IMR-90 (cell line): Measurements from ENCODE around the gene SCD. TPM values are rescaled to one million over a fixed set of nuclear protein-coding genes. Genes with fewer than 3 reads are reported as not detected.
A peak's percentile ranks its signal among the peaks of the same experiment; 100 is the strongest.

Experiments used
- ATAC-seq: fragments of 200-7000 bp; cut with Tn5 transposase; 2 replicates; pipeline ENCODE4 v1.9.1; 2020; ENCODE audit warnings: low read depth, mild to moderate bottlenecking, moderate library complexity
- BruUV-seq: library from RNA; stranded (reverse); fragments of 400-500 nt; replicated peaks from 2 replicates; lab custom pipeline; 2021; lab: Mats Ljungman, UMichigan
- CTCF ChIA-PET: fragments of 300-600 bp; formaldehyde crosslinking; extraction: SDS; loops from one replicate; lab custom pipeline; 2021; ENCODE audit warnings: antibody characterized with exemption; lab: Yijun Ruan, JAX
- POLR2A ChIA-PET: fragments of 300-600 bp; sonication (Branson Sonifier 250); formaldehyde crosslinking; loops from one replicate; lab custom pipeline; 2022; ENCODE audit warnings: antibody characterized with exemption; ENCODE audit not compliant: unreplicated experiment; lab: Charles Lee
- DNase-seq: peaks from one replicate; pipeline ENCODE4 v3.0.0; 2013
- H2AFZ ChIP-seq: replicated peaks from 2 replicates; pipeline ENCODE3; 2013; ENCODE audit warnings: low read length, mild to moderate bottlenecking; ENCODE audit not compliant: poor library complexity
- H2AK5ac ChIP-seq: 2 replicates; pipeline ENCODE4 v1.6.1; 2013; ENCODE audit warnings: low read depth, low read length, inconsistent platforms
- H2AK9ac ChIP-seq: replicated peaks from 2 replicates; pipeline ENCODE3; 2013; ENCODE audit warnings: mild to moderate bottlenecking, low read depth, low read length, moderate library complexity; ENCODE audit not compliant: poor library complexity
- H2BK120ac ChIP-seq: 2 replicates; pipeline ENCODE4 v1.6.1; 2013; ENCODE audit warnings: low read depth, low read length, inconsistent platforms
- H2BK15ac ChIP-seq: 3 replicates; pipeline ENCODE4 v1.6.1; 2013; ENCODE audit warnings: low read depth, low read length, inconsistent platforms
- H2BK20ac ChIP-seq: 2 replicates; pipeline ENCODE4 v1.6.1; 2013; ENCODE audit warnings: low read depth, mild to moderate bottlenecking, inconsistent platforms, low read length, moderate library complexity
- H2BK5ac ChIP-seq: 2 replicates; pipeline ENCODE4 v1.6.1; 2013; ENCODE audit warnings: mild to moderate bottlenecking, low read depth, low read length, inconsistent platforms; ENCODE audit not compliant: poor library complexity, severe bottlenecking
- H3K14ac ChIP-seq: replicated peaks from 2 replicates; pipeline ENCODE4 v1.6.1; 2013; ENCODE audit warnings: low read depth, low read length, inconsistent platforms
- H3K18ac ChIP-seq: 2 replicates; pipeline ENCODE4 v1.6.1; 2013; ENCODE audit warnings: low read depth, low read length, control low read depth
- H3K23ac ChIP-seq: 2 replicates; pipeline ENCODE4 v1.6.1; 2013; ENCODE audit warnings: low read depth, low read length, inconsistent platforms
- H3K27ac ChIP-seq: 2 replicates; pipeline ENCODE4 v1.5.1; 2013; ENCODE audit warnings: mild to moderate bottlenecking, control low read depth, low read length; ENCODE audit not compliant: insufficient read depth
- H3K27me3 ChIP-seq: 2 replicates; pipeline ENCODE4 v1.6.1; 2013; ENCODE audit warnings: low read length; ENCODE audit not compliant: control insufficient read depth, insufficient read depth
- H3K36me3 ChIP-seq: 2 replicates; pipeline ENCODE4 v1.6.1; 2013; ENCODE audit warnings: low read length, mixed read lengths; ENCODE audit not compliant: control insufficient read depth, insufficient read depth
- H3K4ac ChIP-seq: 2 replicates; pipeline ENCODE4 v1.6.1; 2013; ENCODE audit warnings: low read depth, low read length, inconsistent platforms
- H3K4me1 ChIP-seq: 2 replicates; pipeline ENCODE4 v1.6.1; 2013; ENCODE audit warnings: low read length, mixed read lengths; ENCODE audit not compliant: control insufficient read depth, insufficient read depth
- H3K4me2 ChIP-seq: 2 replicates; pipeline ENCODE4 v1.6.1; 2013; ENCODE audit warnings: low read depth, mild to moderate bottlenecking, control low read depth, low read length, moderate library complexity
- H3K4me3 ChIP-seq: 2 replicates; pipeline ENCODE4 v1.5.1; 2013; ENCODE audit warnings: low read depth, mild to moderate bottlenecking, control low read depth, low read length, moderate library complexity; ENCODE audit not compliant: insufficient read depth
- H3K56ac ChIP-seq: 2 replicates; pipeline ENCODE4 v1.6.1; 2013; ENCODE audit warnings: low read length, inconsistent platforms; ENCODE audit not compliant: insufficient read depth; ENCODE audit errors: extremely low read depth
- H3K79me1 ChIP-seq, 2 experiments: 2 replicates each; pipeline ENCODE4 v1.6.1; 2013; ENCODE audit warnings: low read length in 2 of 2, inconsistent platforms in 1 of 2, low read depth in 1 of 2
- H3K9ac ChIP-seq: 2 replicates; pipeline ENCODE4 v1.6.1; 2013; ENCODE audit warnings: low read depth, low read length, control low read depth
- H3K9me1 ChIP-seq: 2 replicates; pipeline ENCODE4 v1.6.1; 2013; ENCODE audit warnings: low read length, inconsistent platforms; ENCODE audit not compliant: insufficient read depth
- H3K9me3 ChIP-seq: 2 replicates; pipeline ENCODE4 v1.6.1; 2013; ENCODE audit warnings: low read length; ENCODE audit not compliant: control insufficient read depth, insufficient read depth
- H4K20me1 ChIP-seq: 2 replicates; pipeline ENCODE4 v1.6.1; 2013; ENCODE audit warnings: low read length, inconsistent platforms; ENCODE audit not compliant: insufficient read depth
- H4K5ac ChIP-seq: 2 replicates; pipeline ENCODE4 v1.6.1; 2013; ENCODE audit warnings: mild to moderate bottlenecking, low read depth, low read length, control low read depth
- H4K8ac ChIP-seq, 2 experiments: 2 replicates each; pipeline ENCODE4 v1.6.1; 2013; ENCODE audit warnings: low read depth in 2 of 2, low read length in 2 of 2, control low read depth in 1 of 2, inconsistent platforms in 1 of 2
- H4K91ac ChIP-seq: 2 replicates; pipeline ENCODE4 v1.6.1; 2013; ENCODE audit warnings: low read depth, low read length, inconsistent platforms; ENCODE audit not compliant: insufficient read depth
- MXI1 ChIP-seq: IDR thresholded peaks from 2 replicates; pipeline ENCODE4 v1.6.1; 2012; ENCODE audit warnings: low read depth, mild to moderate bottlenecking, low read length, moderate library complexity, borderline replicate concordance
- RCOR1 ChIP-seq: IDR thresholded peaks from 2 replicates; pipeline ENCODE4 v1.6.1; 2012; ENCODE audit warnings: mild to moderate bottlenecking, low read length, improper control_type of control experiment; ENCODE audit not compliant: insufficient replicate concordance
- WGBS, 2 experiments: methylation state at CpG; one replicate each; pipeline versions ENCODE4 v1.1.5 to v1.1.7; 2013; ENCODE audit warnings: missing lambda C conversion rate in 2 of 2; ENCODE audit not compliant: insufficient read length in 1 of 2; ENCODE audit errors: extremely low coverage in 2 of 2; 5-methylcytosine and 5-hydroxymethylcytosine counted together
- dilution Hi-C: fragments of 300-500 bp; cut with HindIII; formaldehyde crosslinking; loops from one replicate; pipeline ENCODE4 v1.14.3; 2018; ENCODE audit warnings: low sequenced_read_pairs; ENCODE audit not compliant: unreplicated experiment
- in situ Hi-C: fragments of 300-500 bp; cut with MboI; formaldehyde crosslinking; loops from 3 replicates; pipeline ENCODE4 v1.14.3; 2019; ENCODE audit warnings: low sequenced_read_pairs, inconsistent platforms, mixed read lengths
- intact Hi-C: fragments of 100-400 bp; cut with micrococcal nuclease; formaldehyde crosslinking; loops from 2 replicates; pipeline ENCODE4 v1.10.0; 2022
- polyA plus RNA-seq, 3 experiments: library from polyadenylated mRNA; depleted of rRNA; stranded (reverse); fragments of >200 nt; gene quantifications; 2 replicates each; pipeline ENCODE4 v1.2.3, GENCODE V29; 2012; ENCODE audit warnings: low replicate concordance in 1 of 3
- total RNA-seq: library from RNA; depleted of rRNA; stranded (reverse); fragments of >200 nt; gene quantifications from 2 replicates; pipeline ENCODE4 v1.2.3, GENCODE V29; 2012

Gene SCD
- total and polyA plus RNA-seq, 2 of the 4 experiments (the other 2 are of a cell fraction), result 50.7 to 65.1 TPM

- Histone ChIP-seq H3K56ac (no peak overlapping the region), H2AFZ (peak overlapping the region; percentile 88), H3K27me3 (no peaks in the 10 kb centered on the region), H3K79me1 (peaks cover 12 to 33% of the 10 kb centered on the region in 2 experiments), H3K9me1 (peaks cover 10% of the 10 kb centered on the region), H3K18ac (no peak overlapping the region), H3K9ac (peak overlapping the region; percentile 44), H4K20me1 (peaks cover 31% of the 10 kb centered on the region; the same call in 1 of the 2 replicates), H4K5ac (peak overlapping the region; percentile 27; the same call in 1 of the 2 replicates), H3K4ac (peak overlapping the region; percentile 57), H3K4me1 (peaks cover 22% of the 10 kb centered on the region), H4K8ac (peak overlapping the region in 1 of 2 experiments; percentile 42; a peak in 1 of 4 replicates), H2BK20ac (0 out of 2 replicates have a peak overlapping the region, but pooled peaks have one; percentile 39), H3K23ac (peak overlapping the region; percentile 48), H3K14ac (peak overlapping the region; percentile 70), H2BK120ac (0 out of 2 replicates have a peak overlapping the region, but pooled peaks have one; percentile 11), H2AK9ac (peak overlapping the region; percentile 73), H2BK5ac (no peak overlapping the region), H3K4me3 (peak overlapping the region; percentile 92), H2BK15ac (peak overlapping the region; percentile 32; the same call in 1 of the 3 replicates), H3K4me2 (peak overlapping the region; percentile 89), H4K91ac (0 out of 2 replicates have a peak overlapping the region, but pooled peaks have one; percentile 16), H2AK5ac (peak overlapping the region; percentile 45; the same call in 1 of the 2 replicates), H3K36me3 (peaks cover 14% of the 10 kb centered on the region), H3K27ac (no peak overlapping the region), H3K9me3 (no peaks in the 10 kb centered on the region)
- CTCF ChIA-PET, result interaction anchor here (1.1 to 1.9 kb wide), 3 partner anchors 22 to 163 kb away, joined by 3 to 5 read pairs (median 4); no protein-coding TSS in a partner anchor
- POLR2A ChIA-PET, result no interaction called here
- dilution Hi-C loops (no loop called here), in situ Hi-C loops (loop anchor here (25.0 kb wide), 1 partner anchor 542 kb away; no protein-coding TSS in a partner anchor), intact Hi-C loops (loop anchor here (2.0 kb wide), 1 partner anchor 27 kb away; no protein-coding TSS in a partner anchor)
- WGBS, 2 experiments, result 33% methylated on average over 2 of the region's 9 CpGs; no CpG with 5 or more reads in 1 of the 2 experiments
- no TSS peak for BruUV-seq
- TF ChIP-seq MXI1 (peak; percentile 83; the same call in 1 of the 2 replicates), RCOR1 (no peak)
- DNase-seq, result peak; percentile 74
- no peak for ATAC-seq
Observed at GRCh38 chr10:100345570-100346330, 1.3 kb upstream of the SCD start.
